Measurements from ENCODE around the gene TRAPPC13.
"Not testable (repeated sequence)": the region's sequence is repeated elsewhere in the genome, so short reads cannot be mapped to it uniquely, and the experiment has no call there.

TRAPPC13 gene, protein sequence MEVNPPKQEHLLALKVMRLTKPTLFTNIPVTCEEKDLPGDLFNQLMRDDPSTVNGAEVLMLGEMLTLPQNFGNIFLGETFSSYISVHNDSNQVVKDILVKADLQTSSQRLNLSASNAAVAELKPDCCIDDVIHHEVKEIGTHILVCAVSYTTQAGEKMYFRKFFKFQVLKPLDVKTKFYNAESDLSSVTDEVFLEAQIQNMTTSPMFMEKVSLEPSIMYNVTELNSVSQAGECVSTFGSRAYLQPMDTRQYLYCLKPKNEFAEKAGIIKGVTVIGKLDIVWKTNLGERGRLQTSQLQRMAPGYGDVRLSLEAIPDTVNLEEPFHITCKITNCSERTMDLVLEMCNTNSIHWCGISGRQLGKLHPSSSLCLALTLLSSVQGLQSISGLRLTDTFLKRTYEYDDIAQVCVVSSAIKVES

DNA sequence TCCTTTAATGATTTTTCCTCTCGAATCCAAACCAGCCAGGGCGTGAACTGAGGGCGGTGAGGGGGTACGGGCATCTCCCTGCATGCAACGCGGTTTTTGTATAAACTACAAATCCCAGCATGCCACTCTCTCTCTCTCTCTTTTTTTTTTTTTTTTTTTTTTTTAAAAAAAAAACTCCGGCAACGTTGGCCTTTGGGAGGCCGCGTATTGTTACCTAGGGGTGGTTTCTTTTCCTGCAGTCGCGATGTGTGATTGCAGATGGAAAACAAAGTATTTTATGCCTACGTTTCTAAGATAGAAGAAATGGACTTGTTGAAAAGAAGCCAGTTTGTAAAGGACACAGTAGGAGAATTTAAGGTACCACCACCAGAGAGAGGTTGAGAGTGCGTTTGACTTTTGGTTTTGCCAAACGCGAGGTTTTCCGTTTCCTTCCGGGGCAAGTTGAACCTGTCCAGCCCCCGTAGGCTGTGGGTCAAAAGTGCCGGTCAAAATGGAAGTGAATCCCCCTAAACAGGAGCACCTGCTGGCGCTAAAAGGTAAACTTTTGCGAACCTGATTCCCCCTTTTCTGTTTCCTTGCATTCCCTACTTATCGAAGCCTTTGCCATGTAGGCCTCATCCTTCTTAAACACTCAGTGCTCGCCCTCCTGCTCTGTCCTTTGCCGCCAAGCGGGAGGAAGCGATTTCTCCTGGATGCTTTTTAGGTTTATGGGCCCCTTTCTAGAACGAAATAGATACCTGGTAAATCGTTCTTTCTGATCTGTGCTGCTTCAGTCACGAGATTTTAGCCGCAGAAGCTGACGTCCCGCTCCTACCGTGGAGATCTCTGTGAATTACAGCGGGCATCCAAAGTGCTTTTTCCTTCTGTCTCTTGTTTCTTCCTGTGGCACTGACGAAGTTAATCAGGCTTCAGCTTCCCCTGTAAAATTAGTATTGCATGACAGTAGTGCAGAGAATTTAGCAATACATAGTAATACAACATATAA is at the start of gene TRAPPC13, which contains the start of gene SHLD3:
Gene TRAPPC13 (plus strand): TSS at position 457 of the 985 bp plus-strand sequence. CDS start 34 bp downstream, at position 491.
Gene SHLD3 (plus strand): TSS at position 457 of the 985 bp plus-strand sequence. CDS start 4,561 bp downstream, outside the sequence.
- peak; percentile 60 to 79 for DNase-seq

DNA sequence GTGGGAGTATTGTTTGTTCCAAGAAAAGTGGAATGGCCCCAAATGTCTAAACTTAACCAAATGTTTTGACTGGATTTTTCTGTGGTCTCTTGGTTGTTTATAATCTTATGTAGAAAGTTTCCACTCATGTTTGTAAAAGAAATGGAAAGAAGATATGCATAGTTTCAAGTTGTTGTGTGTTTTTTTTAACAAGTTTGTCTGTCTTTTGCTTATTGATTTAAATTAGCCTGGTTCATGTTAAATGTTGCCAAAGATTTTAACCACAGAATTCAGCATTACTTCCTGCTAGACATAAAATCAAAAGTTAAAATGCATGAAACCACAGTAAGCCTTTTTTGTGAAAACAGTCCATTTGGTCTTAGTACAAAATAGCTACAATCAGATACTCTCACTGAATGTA is 47.7 kb upstream of the TRAPPC13 start:
- no peak for DNase-seq

DNA sequence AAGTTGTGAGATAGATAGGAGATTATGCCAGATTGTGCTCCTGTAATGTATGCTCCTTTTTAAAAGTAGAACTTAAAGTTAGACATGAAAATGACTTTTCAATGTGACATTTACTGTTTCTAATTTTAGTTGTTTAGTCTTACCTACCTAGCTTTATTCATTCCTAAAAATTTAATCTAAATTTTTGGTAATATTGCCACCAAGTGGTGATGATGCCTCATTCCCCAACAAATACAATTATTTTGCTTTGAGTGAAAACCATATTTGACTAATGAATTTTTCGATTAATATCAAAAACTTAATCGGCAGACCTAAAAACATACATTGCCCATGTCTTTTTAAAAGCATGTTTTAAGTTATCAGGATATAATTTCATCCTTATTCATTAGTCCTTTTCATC is 36.1 kb upstream of the TRAPPC13 start:
- no peak for DNase-seq

DNA sequence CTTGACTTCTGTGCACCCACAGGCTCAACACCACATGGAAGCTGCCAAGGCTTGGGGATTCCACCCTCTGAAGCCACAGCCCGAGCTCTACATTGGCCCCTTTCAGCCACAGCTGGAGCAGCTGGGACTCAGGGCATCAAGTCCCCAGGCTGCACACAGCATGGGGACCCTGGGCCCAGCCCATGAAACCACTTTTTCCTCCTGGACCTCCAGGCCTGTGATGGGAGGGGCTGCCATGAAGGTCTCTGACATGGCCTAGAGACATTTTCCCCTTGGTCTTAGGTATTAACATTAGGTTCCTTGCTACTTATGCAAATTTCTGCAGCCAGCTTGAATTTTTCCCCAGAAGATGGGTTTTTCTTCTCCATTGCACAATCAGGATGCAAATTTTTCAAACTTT is 23.1 kb upstream of the TRAPPC13 start:
- DNase-seq, result not testable (repeated sequence)

DNA sequence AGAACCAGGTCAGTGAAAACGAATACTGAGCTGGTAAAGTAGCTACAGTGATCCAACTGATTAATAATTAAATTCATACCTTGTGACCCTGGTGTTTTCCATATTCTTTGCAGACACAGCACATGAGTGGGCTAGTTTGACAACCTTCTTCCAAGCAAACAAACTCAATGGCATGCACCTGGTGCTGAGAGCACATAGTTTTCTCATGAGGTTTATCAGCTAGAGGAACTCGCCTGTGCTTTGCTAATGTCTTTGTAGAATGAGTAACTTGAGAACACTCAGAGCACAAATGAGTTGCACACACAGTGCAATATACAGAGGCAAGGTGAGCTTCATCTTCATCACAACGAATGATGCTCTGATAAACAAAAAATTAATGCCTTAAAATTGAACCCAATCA is 13.3 kb upstream of the TRAPPC13 start:
- DNase-seq, result no peak

DNA sequence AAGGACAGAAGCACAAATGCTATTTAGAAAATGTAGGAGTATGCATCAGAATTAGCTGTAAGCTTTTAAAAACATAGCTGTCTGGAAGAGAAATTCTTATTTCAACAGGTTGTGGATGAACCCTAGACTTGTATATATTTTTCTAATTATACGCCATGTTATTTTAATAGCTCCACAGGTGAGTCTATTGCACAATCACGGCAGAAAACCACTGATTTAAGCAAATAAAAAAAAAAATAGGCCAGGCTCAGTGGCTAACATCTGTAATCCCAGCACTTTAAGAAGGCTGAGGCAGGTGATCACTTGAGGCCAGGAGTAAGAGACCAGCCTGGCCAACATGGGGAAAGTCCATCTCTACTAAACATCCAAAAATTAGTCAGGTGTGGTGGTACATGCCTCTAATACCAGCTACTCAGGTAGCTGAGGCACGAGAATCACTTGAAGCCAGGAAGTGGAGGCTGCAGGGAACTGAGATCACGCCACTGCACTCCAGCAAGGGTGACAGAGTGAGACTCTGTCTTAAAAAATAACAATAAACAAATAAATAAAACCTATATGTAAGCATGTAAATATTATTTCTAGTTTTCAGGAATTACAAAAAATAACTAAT is 12.4 kb upstream of the TRAPPC13 start:
- no peak for DNase-seq

DNA sequence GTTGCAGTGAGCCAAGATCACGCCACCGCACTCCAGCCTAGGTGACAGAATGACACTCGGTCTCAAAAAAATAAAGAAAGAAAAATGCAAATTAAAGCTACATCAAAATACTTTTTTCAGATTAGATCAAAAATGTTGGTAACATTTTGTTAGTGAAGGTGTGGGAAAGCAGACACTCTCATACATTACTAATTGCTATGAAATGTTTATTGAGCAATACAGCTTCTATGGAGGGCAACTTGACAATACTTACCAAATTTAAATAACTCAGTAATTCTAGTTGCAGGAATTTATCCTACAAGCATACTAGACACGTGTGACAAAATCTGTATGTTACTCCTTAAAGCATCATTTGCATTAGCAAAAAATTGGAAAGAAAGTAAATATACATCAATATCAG is 4.8 kb upstream of the TRAPPC13 start:
- DNase-seq, result no peak

DNA sequence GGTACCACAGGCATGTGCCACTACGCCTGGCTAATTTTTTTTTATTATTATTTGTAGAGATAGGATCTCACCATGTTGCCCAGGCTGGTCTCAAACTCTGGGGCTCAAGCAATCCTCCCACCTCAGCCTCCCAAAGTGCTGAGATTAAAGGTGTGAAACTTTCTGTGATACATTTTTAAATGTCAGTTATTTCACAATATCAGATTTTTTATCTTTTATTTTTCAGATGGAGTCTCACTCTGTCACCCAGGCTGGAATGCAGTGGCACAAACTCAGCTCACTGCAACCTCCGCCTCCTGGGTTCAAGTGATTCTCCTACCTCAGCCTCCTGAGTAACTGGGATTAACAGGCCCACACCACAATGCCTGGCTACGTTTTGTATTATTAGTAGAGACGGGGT is 2.9 kb upstream of the TRAPPC13 start:
- DNase-seq, result not testable (repeated sequence)

DNA sequence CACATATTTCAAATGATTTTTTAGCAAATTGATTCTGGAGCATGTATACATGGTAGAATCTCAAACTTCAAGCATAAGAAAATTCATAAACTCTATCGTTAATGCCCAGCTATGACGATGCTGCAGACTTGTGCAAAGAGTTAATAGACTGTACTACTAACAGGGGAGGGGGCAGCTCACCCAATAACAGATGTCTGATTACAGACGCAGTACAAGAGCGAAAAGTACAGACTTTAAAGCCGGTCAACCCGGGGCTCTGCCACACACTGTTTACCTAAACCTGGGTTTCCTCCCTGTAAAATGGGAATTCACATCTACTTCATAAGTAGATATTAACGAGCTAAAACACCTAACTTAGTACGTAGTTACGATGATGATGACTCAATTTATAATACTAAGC is 1.3 kb upstream of the TRAPPC13 start:
- no peak for DNase-seq

DNA sequence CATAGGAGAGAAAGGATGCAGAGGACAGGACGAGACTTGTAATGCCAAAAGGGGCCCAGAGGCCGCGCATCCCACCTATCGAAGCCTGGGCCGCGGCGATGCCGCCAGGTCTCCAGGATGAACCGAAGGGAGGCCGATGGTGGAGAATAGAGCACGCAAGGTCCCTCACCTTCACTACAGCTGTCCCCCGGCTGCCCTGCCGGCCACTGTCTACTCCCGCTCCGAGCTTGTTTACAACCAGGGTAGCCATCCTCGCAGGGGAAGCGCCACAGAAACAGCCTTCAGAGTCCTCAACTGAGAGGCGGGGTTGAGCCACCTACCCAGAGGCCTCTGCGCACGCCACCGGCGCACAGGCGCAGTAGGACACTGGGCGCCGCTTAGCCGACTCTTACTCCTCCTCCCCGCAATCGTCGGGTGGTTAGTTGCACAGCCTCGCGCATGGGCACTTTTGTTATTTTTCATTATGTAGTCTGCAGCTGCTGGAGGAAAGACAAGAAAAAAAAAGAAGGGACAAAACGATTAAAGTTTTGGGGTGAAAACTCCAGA is 729 bp upstream of the TRAPPC13 start, which contains the start of gene TRIM23:
Gene TRIM23 (minus strand): TSS at position 309 of the 546 bp plus-strand sequence. CDS start 59 bp downstream, at position 250.
- DNase-seq, result peak; percentile 82 to 92

DNA sequence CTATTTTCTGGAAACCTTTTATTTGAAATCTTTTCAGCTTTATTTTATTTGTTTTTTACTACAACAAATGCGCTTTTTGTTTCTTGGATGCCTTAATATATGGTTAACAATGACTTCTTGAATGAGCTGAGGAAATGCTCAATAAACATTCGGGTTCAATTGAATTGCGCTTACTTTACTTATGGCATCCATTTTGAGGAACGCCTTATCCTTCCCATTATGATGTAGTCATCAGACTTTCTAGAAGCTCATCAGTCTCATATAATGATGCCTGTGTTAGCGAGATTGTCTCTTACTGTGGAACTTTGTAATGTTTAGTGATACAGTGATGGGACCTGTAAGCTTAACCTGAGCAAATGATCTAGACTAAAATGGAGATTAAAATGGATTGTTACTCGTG is 916 bp downstream of the TRAPPC13 start:
- DNase-seq, result no peak

DNA sequence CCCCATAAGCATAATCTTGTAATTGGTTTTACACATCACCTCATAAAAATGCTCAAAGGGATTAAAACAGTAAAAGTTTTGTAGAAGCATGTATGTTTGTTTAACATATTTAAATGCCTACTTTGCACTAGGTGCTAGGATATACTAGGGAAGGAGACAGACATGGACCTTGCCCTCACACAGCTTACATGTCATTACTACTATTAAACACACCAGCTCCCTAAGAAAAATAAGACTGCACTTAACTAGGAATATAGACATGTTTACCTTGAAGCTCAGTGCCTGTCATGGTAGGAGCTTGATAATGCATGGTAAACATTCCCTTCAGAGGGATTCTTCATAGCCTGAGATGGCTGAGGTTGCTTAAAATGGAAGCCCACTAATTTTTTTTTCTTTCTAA is 6.2 kb downstream of the TRAPPC13 start:
- no peak for DNase-seq

DNA sequence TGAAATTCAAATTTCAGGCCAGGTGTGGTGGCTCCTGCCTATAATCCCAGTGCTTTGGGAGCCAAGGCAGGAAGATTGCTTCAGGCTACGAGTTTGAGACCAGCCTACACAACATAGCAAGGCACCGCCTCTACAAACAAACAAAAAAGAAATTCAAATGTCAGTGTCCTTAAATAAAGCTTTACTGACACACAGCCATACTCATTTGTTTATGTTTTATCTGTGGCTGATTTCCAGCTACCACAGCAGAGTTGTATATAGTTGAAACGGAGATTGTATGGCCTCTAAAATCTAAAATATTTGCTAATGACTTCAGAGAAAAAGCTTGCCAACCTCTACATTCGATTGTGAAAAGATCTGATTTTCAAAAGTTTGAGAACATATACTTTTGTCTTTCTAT is 15.4 kb downstream of the TRAPPC13 start:
- DNase-seq, result no peak

DNA sequence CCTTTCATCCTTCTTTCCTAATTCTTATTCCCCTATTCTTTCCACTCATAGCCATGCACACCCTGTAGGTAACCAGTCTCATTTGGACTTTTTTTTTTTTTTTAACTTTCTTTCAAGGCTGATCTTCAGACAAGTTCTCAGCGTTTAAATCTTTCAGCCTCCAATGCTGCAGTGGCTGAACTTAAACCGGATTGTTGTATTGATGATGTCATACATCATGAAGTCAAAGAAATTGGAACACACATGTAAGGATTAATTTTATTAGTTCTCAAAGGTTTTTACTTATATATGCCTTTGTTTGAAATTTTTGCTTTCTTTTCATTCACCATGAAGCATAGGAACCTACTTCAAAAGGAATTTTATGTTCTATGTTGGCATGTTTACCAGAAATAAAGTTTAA is 22.1 kb downstream of the TRAPPC13 start:
- no peak for DNase-seq

DNA sequence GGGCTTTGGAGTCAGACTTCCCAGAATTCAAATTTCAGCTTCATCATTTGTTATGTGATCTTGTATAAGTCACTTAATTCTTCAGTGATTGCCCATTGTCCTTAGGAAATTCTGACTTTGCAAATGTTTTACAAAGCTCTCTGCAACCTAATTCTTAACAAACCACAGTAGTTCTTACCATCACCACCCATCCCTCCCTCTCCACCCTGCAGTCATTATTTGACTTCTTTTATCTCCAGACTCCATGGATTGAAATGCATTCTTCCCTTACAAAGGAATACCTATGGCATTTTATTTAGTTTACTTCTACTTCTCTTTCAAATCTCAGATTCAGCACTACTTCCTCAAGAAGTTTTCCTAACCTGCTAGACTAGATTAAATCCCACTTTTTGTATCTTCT is 23.1 kb downstream of the TRAPPC13 start:
- no peak for DNase-seq

DNA sequence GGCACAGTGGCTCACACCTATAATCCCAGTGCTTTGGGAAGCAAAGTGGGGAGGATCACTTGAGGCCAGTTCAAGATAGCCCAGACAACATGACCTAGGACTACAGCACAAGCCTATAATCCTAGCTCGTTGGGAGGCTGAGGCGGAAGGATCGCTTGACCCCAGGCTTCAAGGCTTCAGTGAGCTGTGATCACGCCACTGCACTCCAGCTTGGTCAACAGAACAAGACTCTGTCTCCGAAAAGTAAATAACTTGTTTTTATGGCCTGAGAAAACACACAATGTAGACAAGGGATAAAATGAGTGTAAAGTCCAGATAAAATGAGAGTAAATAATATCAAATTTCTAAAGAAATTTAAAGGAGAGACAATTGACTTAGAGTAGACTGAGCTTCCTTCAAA is 26.3 kb downstream of the TRAPPC13 start:
- no peak for DNase-seq

DNA sequence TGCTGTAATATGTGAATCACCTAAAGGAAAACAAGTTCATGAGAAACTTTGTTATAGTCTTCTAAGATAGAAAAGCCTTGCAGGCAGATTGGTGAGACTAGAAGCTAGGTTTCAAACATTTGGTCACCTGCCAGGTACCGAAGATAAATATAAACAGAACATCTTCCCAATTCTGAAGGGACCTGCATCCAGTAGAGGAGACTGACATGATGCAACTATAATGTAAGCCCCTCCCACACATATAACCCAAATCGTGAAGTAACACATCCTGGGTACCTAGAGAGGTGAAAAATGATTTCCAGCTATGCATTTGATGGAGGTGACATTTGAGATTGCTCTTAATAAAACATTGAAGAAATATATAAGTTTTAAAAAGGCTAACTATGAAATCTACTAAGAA is 29.9 kb downstream of the TRAPPC13 start:
- no peak for DNase-seq

DNA sequence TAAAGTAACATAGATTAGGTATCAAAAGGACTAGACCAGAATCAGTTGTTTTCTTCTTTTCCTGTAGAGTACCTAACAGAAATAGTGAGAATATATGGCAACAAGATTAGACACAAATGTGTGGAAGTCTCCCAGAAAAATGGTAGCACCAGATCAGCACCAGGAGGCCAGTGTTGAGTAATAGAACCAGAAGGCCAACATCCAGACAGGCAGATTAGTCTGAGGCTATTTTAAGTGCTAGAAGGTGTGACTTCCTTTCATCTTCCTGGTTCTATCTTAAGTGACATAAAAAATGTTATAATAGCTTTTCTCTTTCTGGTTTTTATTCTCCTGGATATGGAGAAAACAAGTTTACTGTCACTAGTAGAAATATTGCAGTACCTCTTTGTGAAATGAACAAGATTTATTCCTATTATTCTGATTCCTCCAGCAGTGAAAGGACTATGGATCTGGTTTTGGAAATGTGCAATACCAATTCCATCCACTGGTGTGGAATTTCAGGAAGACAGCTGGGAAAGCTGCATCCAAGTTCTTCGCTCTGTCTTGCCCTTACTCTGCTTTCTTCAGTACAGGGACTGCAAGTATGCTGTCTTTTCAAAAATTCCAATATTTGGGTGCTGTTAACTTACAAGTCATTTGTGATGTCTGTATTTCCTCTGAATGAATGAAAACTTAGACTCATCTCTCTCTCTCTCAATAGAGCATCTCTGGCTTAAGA is 39.1 kb downstream of the TRAPPC13 start:
- DNase-seq, result no peak

DNA sequence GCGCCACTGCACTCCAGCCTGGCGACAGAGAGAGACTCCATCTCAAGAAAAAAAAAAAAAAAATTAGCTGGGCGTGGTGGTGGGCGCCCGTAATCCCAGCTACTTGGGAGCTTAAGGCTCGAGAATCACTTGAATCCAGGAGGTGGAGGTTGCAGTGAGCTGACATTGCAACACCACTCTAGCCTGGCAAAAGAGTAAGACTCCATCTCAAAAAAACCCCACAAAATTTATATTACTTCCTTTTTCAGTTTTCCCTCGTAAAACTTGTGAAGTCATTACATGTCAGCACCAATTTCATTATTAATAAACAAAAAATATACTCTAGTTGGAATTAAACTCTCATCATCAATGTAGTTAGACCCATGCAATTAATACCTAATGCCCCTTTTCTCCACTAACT is 43.9 kb downstream of the TRAPPC13 start:
- DNase-seq, result no peak

DNA sequence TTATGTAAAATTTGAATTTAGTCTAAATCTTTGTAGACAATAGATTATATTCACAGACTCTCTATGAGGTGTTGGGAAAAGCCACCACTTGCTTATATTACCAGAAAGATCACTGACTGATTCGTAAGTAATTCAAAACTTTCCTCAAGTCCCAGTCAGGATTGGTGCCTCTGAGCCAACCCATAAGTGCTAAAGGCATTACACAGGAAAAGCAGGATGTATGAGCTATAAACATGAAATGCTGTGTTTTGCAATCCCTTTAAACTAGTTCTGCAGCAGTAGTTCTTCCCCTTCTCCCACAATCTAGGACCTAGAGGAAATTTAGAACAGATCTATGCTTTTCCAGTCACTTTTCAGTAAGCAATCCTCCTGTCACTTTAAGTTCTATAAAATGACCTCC is 48.0 kb downstream of the TRAPPC13 start:
- no peak for DNase-seq

DNA sequence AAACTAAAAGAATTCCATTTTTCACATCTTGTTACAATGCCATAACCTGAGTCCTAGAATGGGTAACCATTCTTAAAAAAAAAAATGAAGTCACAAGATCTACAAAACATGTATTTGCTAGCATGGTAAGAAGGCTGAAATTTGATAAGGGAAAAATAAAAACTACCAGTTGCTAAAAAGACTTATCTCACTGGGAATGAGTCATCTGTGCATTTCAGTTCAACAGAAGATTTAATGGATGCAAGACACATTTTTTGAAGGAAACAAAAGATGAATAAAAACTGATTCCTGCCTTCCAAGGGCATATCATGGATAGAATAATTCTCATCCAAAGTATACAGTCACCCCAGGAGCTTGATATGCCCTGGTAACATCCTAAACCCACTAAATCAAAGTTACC is 49.9 kb downstream of the TRAPPC13 start:
- DNase-seq, result no peak

DNA sequence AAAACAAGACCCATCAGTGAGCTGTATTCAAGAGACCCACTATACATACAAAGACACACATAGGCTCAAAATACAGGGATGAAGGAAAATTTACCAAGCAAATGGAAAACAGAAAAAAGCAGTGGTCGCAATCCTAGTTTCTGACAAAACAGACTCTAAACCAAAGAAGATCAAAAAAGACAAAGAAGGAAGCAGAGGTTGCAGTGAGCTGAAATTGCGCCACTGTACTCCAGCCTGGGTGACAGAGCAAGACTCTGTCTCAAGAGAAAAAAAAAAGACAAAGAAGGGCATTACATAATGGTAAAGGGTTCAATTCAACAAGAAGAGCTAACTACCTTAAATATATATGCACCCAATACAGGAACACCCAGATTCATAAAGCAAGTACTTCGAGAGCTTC is 51.2 kb downstream of the TRAPPC13 start:
- DNase-seq, result not testable (repeated sequence)

Measured in stimulated activated CD4-positive, alpha-beta T cell treated with anti-CD3 and anti-CD28 coated beads, Interleukin-4, amount 100 ng/mL, for 4 hours (primary cell).